ENCODE measurements around the gene SLC22A4. TPM values are rescaled to one million over a fixed set of nuclear protein-coding genes. Genes with fewer than 3 reads are reported as not detected.

The SLC22A4 gene
- total and polyA plus RNA-seq, 2 experiments from 2014 or later: 1.4 to 3.3 TPM

GRCh38 chr5:132283423-132284043 is 10.7 kb upstream of the SLC22A4 start:
- Histone ChIP-seq H4K20me1 (ENCODE audit: insufficient read depth, poor library complexity, severe bottlenecking) (no peaks in the 10 kb centered on the region), H3K9me3 (ENCODE audit: low read depth) (no peaks in the 10 kb centered on the region), H3K4me2 (no peak overlapping the region), H3K27ac (no peak overlapping the region), H3K27me3 (no peaks in the 10 kb centered on the region), H2AFZ (no peak overlapping the region), H3K4me1 (ENCODE audit: insufficient read depth) (peaks cover 8% of the 10 kb centered on the region), H3K79me2 (no peaks in the 10 kb centered on the region), H3K4me3 (no peak overlapping the region), H3K36me3 (replicated peaks; ENCODE audit: insufficient read depth, low read depth) (no peaks in the 10 kb centered on the region), H3K9me2 (replicated peaks; ENCODE audit: insufficient read depth) (no peaks in the 10 kb centered on the region)
- no peak for DNase-seq (ENCODE audit: low spot score)
- TF ChIP-seq EZH2 (IDR thresholded peaks at IDR 0.05; ENCODE audit: borderline replicate concordance) (no peak), EZH2phosphoT487 (IDR thresholded peaks at IDR 0.05; ENCODE audit: low read depth, severe bottlenecking, unreplicated experiment) (no peak)
- TF ChIP-seq, protein P1, sequence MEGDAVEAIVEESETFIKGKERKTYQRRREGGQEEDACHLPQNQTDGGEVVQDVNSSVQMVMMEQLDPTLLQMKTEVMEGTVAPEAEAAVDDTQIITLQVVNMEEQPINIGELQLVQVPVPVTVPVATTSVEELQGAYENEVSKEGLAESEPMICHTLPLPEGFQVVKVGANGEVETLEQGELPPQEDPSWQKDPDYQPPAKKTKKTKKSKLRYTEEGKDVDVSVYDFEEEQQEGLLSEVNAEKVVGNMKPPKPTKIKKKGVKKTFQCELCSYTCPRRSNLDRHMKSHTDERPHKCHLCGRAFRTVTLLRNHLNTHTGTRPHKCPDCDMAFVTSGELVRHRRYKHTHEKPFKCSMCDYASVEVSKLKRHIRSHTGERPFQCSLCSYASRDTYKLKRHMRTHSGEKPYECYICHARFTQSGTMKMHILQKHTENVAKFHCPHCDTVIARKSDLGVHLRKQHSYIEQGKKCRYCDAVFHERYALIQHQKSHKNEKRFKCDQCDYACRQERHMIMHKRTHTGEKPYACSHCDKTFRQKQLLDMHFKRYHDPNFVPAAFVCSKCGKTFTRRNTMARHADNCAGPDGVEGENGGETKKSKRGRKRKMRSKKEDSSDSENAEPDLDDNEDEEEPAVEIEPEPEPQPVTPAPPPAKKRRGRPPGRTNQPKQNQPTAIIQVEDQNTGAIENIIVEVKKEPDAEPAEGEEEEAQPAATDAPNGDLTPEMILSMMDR (IDR thresholded peaks at IDR 0.05; ENCODE audit: poor library complexity): peak; percentile 28
- WGBS (ENCODE audit: low lambda C conversion rate, missing lambda C conversion rate): 71% methylated on average over 5 of the region's 5 CpGs

GRCh38 chr5:132289097-132289496 is 5.1 kb upstream of the SLC22A4 start:
- Histone ChIP-seq H3K4me1 (ENCODE audit: insufficient read depth) (peaks cover 9% of the 10 kb centered on the region), H3K27ac (no peak overlapping the region), H2AFZ (no peak overlapping the region), H3K4me2 (no peak overlapping the region), H3K36me3 (replicated peaks; ENCODE audit: insufficient read depth, low read depth) (no peaks in the 10 kb centered on the region), H3K9me3 (ENCODE audit: low read depth) (no peaks in the 10 kb centered on the region), H3K9me2 (replicated peaks; ENCODE audit: insufficient read depth) (no peaks in the 10 kb centered on the region), H3K27me3 (no peaks in the 10 kb centered on the region), H3K4me3 (no peak overlapping the region), H3K79me2 (no peaks in the 10 kb centered on the region), H4K20me1 (ENCODE audit: insufficient read depth, poor library complexity, severe bottlenecking) (no peaks in the 10 kb centered on the region)
- DNase-seq (ENCODE audit: low spot score): no peak
- 86% methylated on average over 3 of the region's 3 CpGs for WGBS (ENCODE audit: low lambda C conversion rate, missing lambda C conversion rate)
- TF ChIP-seq EZH2 (IDR thresholded peaks at IDR 0.05; ENCODE audit: borderline replicate concordance) (no peak), EZH2phosphoT487 (IDR thresholded peaks at IDR 0.05; ENCODE audit: low read depth, severe bottlenecking, unreplicated experiment) (no peak)
- TF ChIP-seq, protein P1 (IDR thresholded peaks at IDR 0.05; ENCODE audit: poor library complexity): no peak

DNA sequence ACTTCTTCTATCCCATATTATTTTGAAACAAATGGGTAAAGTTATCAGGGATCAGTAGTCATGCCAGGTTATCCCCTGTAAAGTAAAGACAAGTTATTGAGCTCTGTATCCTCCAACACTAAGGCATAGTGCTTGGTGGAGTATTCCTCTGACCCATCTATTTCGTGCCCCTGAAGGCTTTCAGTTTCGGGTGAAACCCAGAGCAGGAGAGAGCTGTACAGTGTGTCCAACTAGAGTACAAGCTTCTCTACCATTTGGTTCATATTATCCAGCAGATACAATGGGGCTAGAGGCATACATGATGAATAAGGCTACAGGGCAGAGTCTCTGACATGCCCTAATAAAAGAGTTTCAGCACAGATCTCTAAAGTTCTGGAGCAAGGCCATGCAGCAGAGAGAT is 3.2 kb upstream of the SLC22A4 start:
- Histone ChIP-seq H4K20me1 (ENCODE audit: insufficient read depth, poor library complexity, severe bottlenecking) (no peaks in the 10 kb centered on the region), H3K79me2 (peaks cover 3% of the 10 kb centered on the region), H3K36me3 (replicated peaks; ENCODE audit: insufficient read depth, low read depth) (no peaks in the 10 kb centered on the region), H3K9me2 (replicated peaks; ENCODE audit: insufficient read depth) (no peaks in the 10 kb centered on the region), H3K27me3 (no peaks in the 10 kb centered on the region), H2AFZ (no peak overlapping the region), H3K4me1 (ENCODE audit: insufficient read depth) (peaks cover 9% of the 10 kb centered on the region), H3K4me2 (no peak overlapping the region), H3K4me3 (no peak overlapping the region), H3K9me3 (ENCODE audit: low read depth) (no peaks in the 10 kb centered on the region), H3K27ac (no peak overlapping the region)
- TF ChIP-seq EZH2 (IDR thresholded peaks at IDR 0.05; ENCODE audit: borderline replicate concordance) (no peak), EZH2phosphoT487 (IDR thresholded peaks at IDR 0.05; ENCODE audit: low read depth, severe bottlenecking, unreplicated experiment) (no peak)
- TF ChIP-seq, protein P1 (IDR thresholded peaks at IDR 0.05; ENCODE audit: poor library complexity): no peak
- 86% methylated on average over 2 of the region's 2 CpGs for WGBS (ENCODE audit: low lambda C conversion rate, missing lambda C conversion rate)
- no peak for DNase-seq (ENCODE audit: low spot score)

Data from hepatocyte (in vitro differentiated cells).